Stomach (tissue), 9 donors: ENCODE data around the gene CDIPT. TPM values are rescaled to one million over a fixed set of nuclear protein-coding genes. Genes with fewer than 3 reads are reported as not detected.

Source experiments
- DNase-seq, 2 donors: peaks; one replicate each; pipeline versions ENCODE4 v3.0.0 to v3.0.0-alpha.2; 2013 to 2019
- H3K27ac ChIP-seq, 5 donors: fragments of 200-600 bp in 4 of 5; sonication (generic) in 4 of 5; one replicate each; pipeline ENCODE4 v1.5.1; 2013 to 2019; ENCODE audit warnings: mild to moderate bottlenecking in 1 of 5, moderate library complexity in 1 of 5
- H3K27me3 ChIP-seq, 3 donors: fragments of 200-600 bp; sonication (generic); one replicate each; pipeline ENCODE4 v1.5.1; 2017 to 2019; ENCODE audit warnings: mixed run types in 1 of 3
- H3K36me3 ChIP-seq, 4 donors: fragments of 200-600 bp; sonication (generic); 1 replicate in 3 of 4; 2 replicates in 1 of 4; pipeline ENCODE4 v1.5.1; 2016 to 2019
- H3K4me1 ChIP-seq, 4 donors: fragments of 200-600 bp; sonication (generic); one replicate each; pipeline ENCODE4 v1.5.1; 2016 to 2019
- H3K4me3 ChIP-seq, 4 donors: fragments of 200-600 bp; sonication (generic) in 3 of 4; one replicate each; pipeline ENCODE4 v1.5.1; 2016 to 2019; ENCODE audit warnings: mild to moderate bottlenecking in 1 of 4
- H3K9me3 ChIP-seq, 4 donors: fragments of 200-600 bp; sonication (generic); one replicate each; pipeline ENCODE4 v1.5.1; 2016 to 2019
- CTCF ChIP-seq, 7 experiments: fragments of 450-650 bp in 4 of 7; fragments of 200-600 bp in 3 of 7; sonication (generic) in 3 of 7; IDR thresholded peaks; one replicate each; pipeline ENCODE4 v1.5.1; 2016 to 2019; ENCODE audit warnings: antibody characterized with exemption in 7 of 7, control low read depth in 2 of 7, mild to moderate bottlenecking in 1 of 7
- EP300 ChIP-seq: sonication (generic); formaldehyde crosslinking; IDR thresholded peaks from one replicate; pipeline ENCODE4 v1.6.1; 2017; ENCODE audit warnings: antibody characterized with exemption
- POLR2A ChIP-seq, 4 donors: fragments of 450-650 bp; IDR thresholded peaks; one replicate each; pipeline ENCODE4 v1.6.1; 2016; ENCODE audit warnings: antibody characterized with exemption in 4 of 4, control low read depth in 2 of 4, mild to moderate bottlenecking in 1 of 4, moderate library complexity in 1 of 4
- POLR2AphosphoS5 ChIP-seq, 3 donors: sonication (generic); formaldehyde crosslinking; IDR thresholded peaks; one replicate each; pipeline ENCODE4 v1.6.1; 2016; ENCODE audit warnings: antibody characterized with exemption in 3 of 3
- WGBS, 5 donors: extraction: QIAGEN DNeasy Blood & Tissue Kit in 3 of 5; methylation state at CpG; one replicate each; pipeline versions ENCODE4 v1.1.5 to v1.1.7; 2013 to 2018; 5-methylcytosine and 5-hydroxymethylcytosine counted together
- intact Hi-C: fragments of 100-400 bp; cut with DNase I; formaldehyde crosslinking; loops from one replicate; pipeline ENCODE4 v1.15.1; 2023; ENCODE audit warnings: low total_unique reads
- polyA plus RNA-seq, 3 donors: library from polyadenylated mRNA; stranded (reverse); fragments of 200-250 nt; gene quantifications; one replicate each; pipeline ENCODE4 v1.2.3, GENCODE V29; 2013
- total RNA-seq, 5 donors: library from RNA; depleted of rRNA; stranded (reverse); fragments of >200 nt; gene quantifications; one replicate each; pipeline versions ENCODE4 v1.1.0 to v1.2.3, GENCODE V29; 2014 to 2016
- donor health status: healthy with polysubstance abuse.
- donor health status: Bipolar disorder and iron deficiency.
- donor health status: healthy.

The CDIPT gene
- total and polyA plus RNA-seq, 8 donors: 2.3 to 91.5 (median 54.2) TPM

GRCh38 chr16:29906520-29907244, 43.7 kb upstream of the CDIPT start:
- TF ChIP-seq POLR2AphosphoS5 (IDR thresholded peaks at IDR 0.05) (no peak), CTCF (IDR thresholded peaks at IDR 0.05) (no peak), EP300 (no peak), POLR2A (IDR thresholded peaks at IDR 0.05) (no peak)
- peaks cover 0 to 23% (median 17%) of the 10 kb centered on the region in 4 donors for H3K36me3 ChIP-seq
- H3K27me3 ChIP-seq: peaks cover 0 to 2% (median 0%) of the 10 kb centered on the region in 3 donors
- no peak for DNase-seq
- H3K27ac ChIP-seq: no peak overlapping the region
- intact Hi-C loops: no loop called here
- peaks cover 0 to 3% (median 2%) of the 10 kb centered on the region in 4 donors for H3K4me1 ChIP-seq
- WGBS, 5 donors: 86 to 92% (median 87%) methylated on average over 18 to 23 of the region's 23 CpGs
- H3K4me3 ChIP-seq: no peak overlapping the region
- H3K9me3 ChIP-seq: no peaks in the 10 kb centered on the region

- H3K4me3 ChIP-seq: no peak overlapping the region
- intact Hi-C loops: no loop called here
- no peak for DNase-seq
- peaks cover 0 to 12% (median 0%) of the 10 kb centered on the region in 3 donors for H3K27me3 ChIP-seq
- 85 to 92% (median 88%) methylated on average over 13 of the region's 13 CpGs for WGBS, 5 donors
- peaks cover 0 to 21% (median 17%) of the 10 kb centered on the region in 4 donors for H3K36me3 ChIP-seq
- no peak for TF ChIP-seq CTCF (IDR thresholded peaks at IDR 0.05)
- TF ChIP-seq POLR2A (IDR thresholded peaks at IDR 0.05): no peak
- no peak for TF ChIP-seq EP300
- no peak for TF ChIP-seq POLR2AphosphoS5 (IDR thresholded peaks at IDR 0.05)
- no peaks in the 10 kb centered on the region for H3K9me3 ChIP-seq
- H3K4me1 ChIP-seq: peaks cover 0 to 13% (median 9%) of the 10 kb centered on the region in 4 donors
- no peak overlapping the region for H3K27ac ChIP-seq
These were observed 42.6 kb upstream of the CDIPT start for GRCh38 chr16:29905668-29906067.

GRCh38 chr16:29904947-29905346, 41.9 kb upstream of the CDIPT start:
- DNase-seq: no peak
- Histone ChIP-seq H3K27me3 (peaks cover 0 to 16% (median 0%) of the 10 kb centered on the region in 3 donors), H3K27ac (no peak overlapping the region), H3K36me3 (peaks cover 0 to 21% (median 17%) of the 10 kb centered on the region in 4 donors), H3K4me3 (no peak overlapping the region), H3K9me3 (no peaks in the 10 kb centered on the region), H3K4me1 (peaks cover 0 to 19% (median 17%) of the 10 kb centered on the region in 4 donors)
- intact Hi-C loops: no loop called here
- WGBS, 5 donors: 93 to 95% (median 94%) methylated on average over 7 of the region's 7 CpGs
- TF ChIP-seq POLR2AphosphoS5 (IDR thresholded peaks at IDR 0.05) (no peak), POLR2A (IDR thresholded peaks at IDR 0.05) (no peak), CTCF (IDR thresholded peaks at IDR 0.05) (no peak), EP300 (no peak)

GRCh38 chr16:29903590-29903989, 40.6 kb upstream of the CDIPT start:
- Histone ChIP-seq H3K27ac (no peak overlapping the region), H3K4me3 (no peak overlapping the region), H3K36me3 (peaks cover 0 to 21% (median 17%) of the 10 kb centered on the region in 4 donors), H3K4me1 (peaks cover 2 to 33% (median 30%) of the 10 kb centered on the region in 4 donors), H3K9me3 (no peaks in the 10 kb centered on the region), H3K27me3 (peaks cover 0 to 28% (median 6%) of the 10 kb centered on the region in 3 donors)
- TF ChIP-seq EP300: no peak
- no peak for TF ChIP-seq POLR2A (IDR thresholded peaks at IDR 0.05)
- no peak for TF ChIP-seq CTCF (IDR thresholded peaks at IDR 0.05)
- TF ChIP-seq POLR2AphosphoS5 (IDR thresholded peaks at IDR 0.05): no peak
- 56 to 83% (median 77%) methylated on average over 4 of the region's 4 CpGs for WGBS, 5 donors
- intact Hi-C loops: no loop called here
- no peak for DNase-seq
